Glutamatergic neuron (in vitro differentiated cells): Measurements from ENCODE around the gene ISG15. TPM values are rescaled to one million over a fixed set of nuclear protein-coding genes. Genes with fewer than 3 reads are reported as not detected.
"Not testable (repeated sequence)": the region's sequence is repeated elsewhere in the genome, so short reads cannot be mapped to it uniquely, and the experiment has no call there.

ENCODE experiments used
- DNase-seq: peaks from one replicate; pipeline ENCODE4 v3.0.0; 2022
- H3K27ac Mint-ChIP-seq: one replicate; pipeline ENCODE4 v1.8.0; 2020; ENCODE audit warnings: mild to moderate bottlenecking, mixed read lengths, inconsistent platforms; ENCODE audit not compliant: unreplicated experiment
- H3K27me3 Mint-ChIP-seq: one replicate; pipeline ENCODE4 v1.8.0; 2020; ENCODE audit warnings: mild to moderate bottlenecking, moderate library complexity, mixed read lengths, inconsistent platforms; ENCODE audit not compliant: unreplicated experiment
- H3K36me3 Mint-ChIP-seq: one replicate; pipeline ENCODE4 v1.8.0; 2020; ENCODE audit warnings: mild to moderate bottlenecking, mixed read lengths, inconsistent platforms; ENCODE audit not compliant: unreplicated experiment
- H3K4me1 Mint-ChIP-seq: one replicate; pipeline ENCODE4 v1.8.0; 2020; ENCODE audit warnings: mild to moderate bottlenecking, low read depth, mixed read lengths, inconsistent platforms; ENCODE audit not compliant: unreplicated experiment
- H3K4me3 Mint-ChIP-seq: one replicate; pipeline ENCODE4 v1.8.0; 2020; ENCODE audit warnings: mild to moderate bottlenecking, mixed read lengths, inconsistent platforms; ENCODE audit not compliant: unreplicated experiment
- H3K9me3 Mint-ChIP-seq: one replicate; pipeline ENCODE4 v1.8.0; 2020; ENCODE audit warnings: mild to moderate bottlenecking, moderate library complexity, mixed read lengths, inconsistent platforms; ENCODE audit not compliant: unreplicated experiment
- total RNA-seq: library from RNA; stranded (reverse); fragmentation: NEBNext Ultra II Directional; extraction: Animal tissue kit (Norgen Biotek cat#: 25700); gene quantifications from one replicate; pipeline ENCODE4 v1.2.1, GENCODE V29; 2021; ENCODE audit not compliant: unreplicated experiment
- TF ChIP-seq, protein P1 (sequence below): fragments of 200-600 bp; sonication (generic); IDR thresholded peaks from one replicate; pipeline ENCODE4 v1.5.0; 2021; ENCODE audit not compliant: partially characterized antibody, unreplicated experiment

Gene ISG15
- total RNA-seq, 1 donor from 2014 or later: 18.4 TPM

GRCh38 chr1:1055841-1056736, 42.8 kb downstream of the ISG15 start:
- H3K27ac Mint-ChIP-seq: peak overlapping the region; percentile 17
- peaks cover 19% of the 10 kb centered on the region for H3K27me3 Mint-ChIP-seq
- peaks cover 7% of the 10 kb centered on the region for H3K36me3 Mint-ChIP-seq
- no peak for DNase-seq
- no peaks in the 10 kb centered on the region for H3K4me1 Mint-ChIP-seq
- H3K4me3 Mint-ChIP-seq: no peak overlapping the region
- TF ChIP-seq, protein P1, sequence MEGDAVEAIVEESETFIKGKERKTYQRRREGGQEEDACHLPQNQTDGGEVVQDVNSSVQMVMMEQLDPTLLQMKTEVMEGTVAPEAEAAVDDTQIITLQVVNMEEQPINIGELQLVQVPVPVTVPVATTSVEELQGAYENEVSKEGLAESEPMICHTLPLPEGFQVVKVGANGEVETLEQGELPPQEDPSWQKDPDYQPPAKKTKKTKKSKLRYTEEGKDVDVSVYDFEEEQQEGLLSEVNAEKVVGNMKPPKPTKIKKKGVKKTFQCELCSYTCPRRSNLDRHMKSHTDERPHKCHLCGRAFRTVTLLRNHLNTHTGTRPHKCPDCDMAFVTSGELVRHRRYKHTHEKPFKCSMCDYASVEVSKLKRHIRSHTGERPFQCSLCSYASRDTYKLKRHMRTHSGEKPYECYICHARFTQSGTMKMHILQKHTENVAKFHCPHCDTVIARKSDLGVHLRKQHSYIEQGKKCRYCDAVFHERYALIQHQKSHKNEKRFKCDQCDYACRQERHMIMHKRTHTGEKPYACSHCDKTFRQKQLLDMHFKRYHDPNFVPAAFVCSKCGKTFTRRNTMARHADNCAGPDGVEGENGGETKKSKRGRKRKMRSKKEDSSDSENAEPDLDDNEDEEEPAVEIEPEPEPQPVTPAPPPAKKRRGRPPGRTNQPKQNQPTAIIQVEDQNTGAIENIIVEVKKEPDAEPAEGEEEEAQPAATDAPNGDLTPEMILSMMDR: no peak
- peaks cover 14% of the 10 kb centered on the region for H3K9me3 Mint-ChIP-seq

DNA sequence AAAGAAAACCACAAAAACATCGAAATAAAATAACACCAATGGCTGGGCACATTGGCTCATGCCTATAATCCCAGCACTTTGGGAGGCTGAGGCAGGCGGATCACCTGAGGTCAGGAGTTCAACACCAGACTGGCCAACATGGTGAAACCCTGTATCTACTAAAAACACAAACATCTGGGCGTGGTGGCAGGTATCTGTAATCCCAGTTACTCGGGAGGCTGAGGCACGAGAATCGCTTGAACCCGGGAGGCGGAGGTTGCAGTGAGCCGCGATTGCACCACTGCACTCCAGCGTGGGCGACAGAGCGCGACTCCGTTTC, 44.4 kb downstream of the ISG15 start:
- H3K27me3 Mint-ChIP-seq: peaks cover 13% of the 10 kb centered on the region
- DNase-seq, H3K36me3 Mint-ChIP-seq, H3K4me1 Mint-ChIP-seq, H3K27ac Mint-ChIP-seq, H3K9me3 Mint-ChIP-seq, H3K4me3 Mint-ChIP-seq: not testable (repeated sequence)

- no peak for DNase-seq
- Mint-ChIP-seq H3K36me3 (no peaks in the 10 kb centered on the region), H3K27ac (no peak overlapping the region), H3K4me3 (peak overlapping the region; percentile 89), H3K27me3 (peaks cover 13% of the 10 kb centered on the region), H3K9me3 (peaks cover 8% of the 10 kb centered on the region), H3K4me1 (no peaks in the 10 kb centered on the region)
- TF ChIP-seq, protein P1: no peak
Observed at GRCh38 chr1:1058088-1058905, 45.0 kb downstream of the ISG15 start.

- H3K4me3 Mint-ChIP-seq: peak overlapping the region; percentile 89
- H3K27me3 Mint-ChIP-seq: peaks cover 13% of the 10 kb centered on the region
- H3K9me3 Mint-ChIP-seq: peaks cover 8% of the 10 kb centered on the region
- H3K36me3 Mint-ChIP-seq: no peaks in the 10 kb centered on the region
- no peak overlapping the region for H3K27ac Mint-ChIP-seq
- no peak for DNase-seq
- H3K4me1 Mint-ChIP-seq: no peaks in the 10 kb centered on the region
- TF ChIP-seq, protein P1: peak; percentile 77
Observed at GRCh38 chr1:1058921-1059493, 45.7 kb downstream of the ISG15 start.

- peak; percentile 94 for DNase-seq
- no peaks in the 10 kb centered on the region for H3K36me3 Mint-ChIP-seq
- peak overlapping the region; percentile 82 for H3K4me3 Mint-ChIP-seq
- H3K9me3 Mint-ChIP-seq: peaks cover 8% of the 10 kb centered on the region
- H3K27ac Mint-ChIP-seq: no peak overlapping the region
- H3K27me3 Mint-ChIP-seq: peaks cover 13% of the 10 kb centered on the region
- no peaks in the 10 kb centered on the region for H3K4me1 Mint-ChIP-seq
- TF ChIP-seq, protein P1: no peak
Observed at GRCh38 chr1:1059494-1060280, 46.4 kb downstream of the ISG15 start.
